ENCODE results near the gene MRAS. TPM values are rescaled to one million over a fixed set of nuclear protein-coding genes. Genes with fewer than 3 reads are reported as not detected.
"Not testable (repeated sequence)": the region's sequence is repeated elsewhere in the genome, so short reads cannot be mapped to it uniquely, and the experiment has no call there.

MRAS gene
- total RNA-seq, 2 experiments from 2014 or later, result not detected

- Mint-ChIP-seq H3K27ac (no peak overlapping the region), H3K9me3 (no peaks in the 10 kb centered on the region), H3K4me1 (no peaks in the 10 kb centered on the region), H3K36me3 (ENCODE audit: low read depth) (no peaks in the 10 kb centered on the region), H3K4me3 (no peak overlapping the region), H3K27me3 (peaks cover 8% of the 10 kb centered on the region)
- CTCF ChIA-PET, result no interaction called here
- POLR2A ChIA-PET, result no interaction called here
- DNase-seq, result no peak
Observed at GRCh38 chr3:138375447-138375846, 27.1 kb downstream of the MRAS start.

- CTCF ChIA-PET, result no interaction called here
- POLR2A ChIA-PET, result no interaction called here
- Mint-ChIP-seq H3K4me3 (no peak overlapping the region), H3K9me3 (no peaks in the 10 kb centered on the region), H3K27me3 (peaks cover 5% of the 10 kb centered on the region), H3K4me1 (no peaks in the 10 kb centered on the region), H3K36me3 (ENCODE audit: low read depth) (no peaks in the 10 kb centered on the region), H3K27ac (no peak overlapping the region)
- DNase-seq, result no peak
Observed at GRCh38 chr3:138376663-138377062, 28.3 kb downstream of the MRAS start.

- H3K27ac Mint-ChIP-seq; H3K27me3 Mint-ChIP-seq; CTCF ChIA-PET; H3K9me3 Mint-ChIP-seq; H3K36me3 Mint-ChIP-seq (ENCODE audit: low read depth); POLR2A ChIA-PET; H3K4me3 Mint-ChIP-seq; H3K4me1 Mint-ChIP-seq; DNase-seq: not testable (repeated sequence)
Observed at GRCh38 chr3:138377212-138377611, 28.8 kb downstream of the MRAS start.

GRCh38 chr3:138377804-138378203 is 29.4 kb downstream of the MRAS start:
- H3K9me3 Mint-ChIP-seq, result no peaks in the 10 kb centered on the region
- peaks cover 5% of the 10 kb centered on the region for H3K27me3 Mint-ChIP-seq
- no peaks in the 10 kb centered on the region for H3K36me3 Mint-ChIP-seq (ENCODE audit: low read depth)
- H3K4me1 Mint-ChIP-seq, result no peaks in the 10 kb centered on the region
- no peak for DNase-seq
- no peak overlapping the region for H3K27ac Mint-ChIP-seq
- no peak overlapping the region for H3K4me3 Mint-ChIP-seq
- CTCF ChIA-PET, result no interaction called here
- POLR2A ChIA-PET, result no interaction called here

GRCh38 chr3:138378331-138378730 is 30.0 kb downstream of the MRAS start:
- Mint-ChIP-seq H3K36me3 (ENCODE audit: low read depth) (no peaks in the 10 kb centered on the region), H3K9me3 (no peaks in the 10 kb centered on the region), H3K4me3 (no peak overlapping the region), H3K27me3 (peaks cover 5% of the 10 kb centered on the region), H3K4me1 (no peaks in the 10 kb centered on the region), H3K27ac (no peak overlapping the region)
- CTCF ChIA-PET, result no interaction called here
- POLR2A ChIA-PET, result no interaction called here
- no peak for DNase-seq

- no peaks in the 10 kb centered on the region for H3K4me1 Mint-ChIP-seq
- H3K27me3 Mint-ChIP-seq, result peaks cover 5% of the 10 kb centered on the region
- ChIA-PET CTCF (no interaction called here), POLR2A (no interaction called here)
- no peak for DNase-seq
- no peaks in the 10 kb centered on the region for H3K9me3 Mint-ChIP-seq
- H3K4me3 Mint-ChIP-seq, result no peak overlapping the region
- H3K27ac Mint-ChIP-seq, result no peak overlapping the region
- H3K36me3 Mint-ChIP-seq (ENCODE audit: low read depth), result no peaks in the 10 kb centered on the region
Observed at GRCh38 chr3:138378990-138379389, 30.6 kb downstream of the MRAS start.

GRCh38 chr3:138381413-138381901 is 33.1 kb downstream of the MRAS start:
- no peaks in the 10 kb centered on the region for H3K36me3 Mint-ChIP-seq (ENCODE audit: low read depth)
- POLR2A ChIA-PET, result no interaction called here
- DNase-seq, result no peak
- H3K27me3 Mint-ChIP-seq, result peaks cover 2% of the 10 kb centered on the region
- CTCF ChIA-PET, result interaction anchor here (0.8 kb wide), 1 partner anchor 17 kb away, joined by 5 read pairs; no protein-coding TSS in a partner anchor
- no peak overlapping the region for H3K4me3 Mint-ChIP-seq
- no peak overlapping the region for H3K27ac Mint-ChIP-seq
- no peaks in the 10 kb centered on the region for H3K4me1 Mint-ChIP-seq
- no peaks in the 10 kb centered on the region for H3K9me3 Mint-ChIP-seq

- no peaks in the 10 kb centered on the region for H3K9me3 Mint-ChIP-seq
- DNase-seq, result no peak
- H3K36me3 Mint-ChIP-seq (ENCODE audit: low read depth), result no peaks in the 10 kb centered on the region
- H3K4me1 Mint-ChIP-seq, result no peaks in the 10 kb centered on the region
- H3K27ac Mint-ChIP-seq, result no peak overlapping the region
- no peak overlapping the region for H3K4me3 Mint-ChIP-seq
- peaks cover 2% of the 10 kb centered on the region for H3K27me3 Mint-ChIP-seq
- CTCF ChIA-PET, result interaction anchor here (0.8 kb wide), 1 partner anchor 17 kb away, joined by 5 read pairs; no protein-coding TSS in a partner anchor
- POLR2A ChIA-PET, result no interaction called here
Observed at GRCh38 chr3:138381950-138382715, 33.8 kb downstream of the MRAS start.

GRCh38 chr3:138383715-138384465 is 35.5 kb downstream of the MRAS start:
- Mint-ChIP-seq H3K9me3 (no peaks in the 10 kb centered on the region), H3K36me3 (ENCODE audit: low read depth) (no peaks in the 10 kb centered on the region), H3K4me3 (no peak overlapping the region), H3K27ac (no peak overlapping the region), H3K4me1 (no peaks in the 10 kb centered on the region), H3K27me3 (peaks cover 2% of the 10 kb centered on the region)
- POLR2A ChIA-PET, result no interaction called here
- DNase-seq, result no peak
- CTCF ChIA-PET, result no interaction called here

- CTCF ChIA-PET, result no interaction called here
Observed at GRCh38 chr3:138384531-138384930, 36.2 kb downstream of the MRAS start.

GRCh38 chr3:138384976-138385375 is 36.6 kb downstream of the MRAS start:
- Mint-ChIP-seq H3K4me3 (no peak overlapping the region), H3K27ac (no peak overlapping the region), H3K9me3 (no peaks in the 10 kb centered on the region), H3K27me3 (peaks cover 2% of the 10 kb centered on the region), H3K4me1 (no peaks in the 10 kb centered on the region), H3K36me3 (ENCODE audit: low read depth) (no peaks in the 10 kb centered on the region)
- POLR2A ChIA-PET, result no interaction called here
- CTCF ChIA-PET, result no interaction called here
- DNase-seq, result no peak

More at GRCh38 chr3:138384531-138384930, 36.2 kb downstream of the MRAS start:
- POLR2A ChIA-PET, result no interaction called here
- no peak for DNase-seq
- Mint-ChIP-seq H3K27ac (no peak overlapping the region), H3K9me3 (no peaks in the 10 kb centered on the region), H3K4me3 (no peak overlapping the region), H3K4me1 (no peaks in the 10 kb centered on the region), H3K27me3 (peaks cover 2% of the 10 kb centered on the region), H3K36me3 (ENCODE audit: low read depth) (no peaks in the 10 kb centered on the region)

GRCh38 chr3:138389144-138389601 is 40.8 kb downstream of the MRAS start:
- Mint-ChIP-seq H3K4me3 (no peak overlapping the region), H3K27me3 (peaks cover 2% of the 10 kb centered on the region), H3K4me1 (peaks cover 6% of the 10 kb centered on the region), H3K27ac (no peak overlapping the region), H3K36me3 (ENCODE audit: low read depth) (no peaks in the 10 kb centered on the region), H3K9me3 (no peaks in the 10 kb centered on the region)
- ChIA-PET POLR2A (no interaction called here), CTCF (no interaction called here)
- DNase-seq, result no peak

- no peak for DNase-seq
- POLR2A ChIA-PET, result no interaction called here
- Mint-ChIP-seq H3K27ac (no peak overlapping the region), H3K27me3 (no peaks in the 10 kb centered on the region), H3K36me3 (ENCODE audit: low read depth) (no peaks in the 10 kb centered on the region), H3K9me3 (no peaks in the 10 kb centered on the region), H3K4me1 (peaks cover 6% of the 10 kb centered on the region), H3K4me3 (no peak overlapping the region)
- CTCF ChIA-PET, result no interaction called here
Observed at GRCh38 chr3:138389841-138390581, 41.6 kb downstream of the MRAS start.

All from activated CD4-positive, alpha-beta T cell treated with anti-CD3 and anti-CD28 coated beads, Interleukin-2, amount 10 ng/mL, durations not matched to agents 7 days and 5 days (primary cell).